HG02642 (cell line): Measurements from ENCODE around the gene BAMBI.

ENCODE experiments used
- ATAC-seq: cut with Tn5 transposase; IDR thresholded peaks from one replicate; pipeline ENCODE4 v1.9.1; 2021; ENCODE audit warnings: mild to moderate bottlenecking; ENCODE audit not compliant: unreplicated experiment, poor library complexity

The BAMBI gene

DNA sequence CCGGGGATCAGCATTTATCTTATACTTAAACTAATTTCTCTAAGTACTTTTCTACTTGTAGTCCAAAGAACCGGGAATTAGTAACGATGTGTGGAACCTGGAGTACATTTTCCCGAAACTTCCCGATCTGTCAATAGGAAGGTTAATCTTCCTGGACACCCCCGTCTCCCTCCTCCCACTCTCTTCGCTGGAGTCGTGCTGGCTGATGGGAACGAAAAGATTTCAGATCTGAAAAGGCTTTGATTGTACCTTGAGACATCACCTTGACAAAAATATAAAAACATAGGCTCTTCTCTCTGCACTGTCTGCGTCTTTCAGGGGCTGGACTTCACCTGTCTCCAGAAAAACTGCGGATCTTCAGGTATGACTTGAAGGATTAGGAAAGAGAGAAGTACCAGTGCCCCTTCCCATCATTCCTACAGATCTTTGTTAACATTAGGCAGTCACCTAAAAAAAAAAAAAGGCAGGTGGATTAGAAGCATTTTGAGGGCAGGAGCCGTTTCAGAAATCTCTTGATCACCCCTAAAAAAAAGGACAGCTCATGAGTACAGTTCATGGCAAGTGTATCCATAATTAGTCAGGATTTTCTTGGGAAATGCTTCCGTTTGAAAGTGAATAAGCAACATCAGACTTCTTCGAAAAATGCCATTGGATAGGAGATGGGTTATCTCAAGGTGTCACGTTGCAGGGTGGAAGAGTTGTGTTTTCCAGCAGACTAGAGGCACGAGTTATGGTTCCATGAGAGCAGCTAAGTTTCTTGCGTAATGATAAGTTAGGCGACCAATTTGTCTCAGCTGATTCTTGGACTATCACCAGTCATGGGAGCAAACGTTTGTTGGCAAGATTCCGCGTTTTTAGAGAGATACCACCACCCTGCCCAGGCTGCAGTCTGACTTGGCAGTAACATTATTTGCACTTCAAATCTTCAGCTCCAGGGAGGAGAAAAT is 7.8 kb upstream of the BAMBI start:
- no peak for ATAC-seq

DNA sequence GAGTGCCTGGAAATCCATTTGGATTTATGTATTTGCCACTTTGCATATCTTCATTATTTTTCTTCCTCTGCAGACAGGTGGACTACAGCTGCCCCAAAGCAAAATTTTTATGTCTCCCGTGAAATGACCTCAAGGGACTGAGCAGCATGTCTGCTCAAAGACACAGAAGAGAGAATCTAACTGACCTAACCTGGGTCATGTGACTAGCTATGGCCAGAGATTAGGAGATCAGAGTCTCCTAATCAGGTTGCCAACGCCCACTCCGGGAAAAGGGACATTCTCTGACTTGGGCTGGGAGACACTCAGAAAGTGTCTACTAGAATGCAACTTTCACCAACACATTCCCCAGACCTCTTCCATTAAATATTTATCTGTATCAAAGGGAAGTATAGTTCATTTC is 2.5 kb upstream of the BAMBI start:
- ATAC-seq = no peak

DNA sequence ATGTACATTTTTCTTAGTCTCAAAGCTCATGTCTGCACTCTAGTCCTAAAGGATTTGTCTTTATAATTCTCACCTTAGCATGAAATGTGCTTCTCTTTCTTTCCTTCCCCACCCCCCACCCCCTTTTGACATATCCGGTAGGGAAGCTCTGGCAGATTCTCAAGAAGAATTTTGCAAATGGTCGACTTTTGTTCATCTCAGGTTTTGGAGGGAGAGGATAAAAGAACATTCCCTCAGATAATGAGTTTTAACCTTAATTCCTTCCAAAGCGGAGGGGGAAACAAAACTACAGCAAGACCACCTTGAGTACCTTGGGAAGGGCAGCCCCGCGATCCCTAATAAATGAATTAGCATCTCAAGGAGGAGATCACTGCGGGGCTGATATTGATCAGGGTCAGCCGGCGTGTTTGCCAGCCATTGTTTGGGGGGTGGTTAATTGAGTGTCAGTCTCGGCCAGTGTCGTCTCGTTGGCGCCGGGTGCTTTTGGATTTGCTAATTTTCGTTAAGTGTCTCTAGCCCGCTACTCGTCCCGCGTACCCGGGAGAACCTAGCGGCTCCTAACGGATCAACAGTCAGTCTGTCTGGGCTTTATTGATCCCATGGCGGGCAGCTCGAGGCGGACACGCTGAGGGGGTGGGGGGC is 874 bp upstream of the BAMBI start:
- peak; percentile 0 for ATAC-seq

DNA sequence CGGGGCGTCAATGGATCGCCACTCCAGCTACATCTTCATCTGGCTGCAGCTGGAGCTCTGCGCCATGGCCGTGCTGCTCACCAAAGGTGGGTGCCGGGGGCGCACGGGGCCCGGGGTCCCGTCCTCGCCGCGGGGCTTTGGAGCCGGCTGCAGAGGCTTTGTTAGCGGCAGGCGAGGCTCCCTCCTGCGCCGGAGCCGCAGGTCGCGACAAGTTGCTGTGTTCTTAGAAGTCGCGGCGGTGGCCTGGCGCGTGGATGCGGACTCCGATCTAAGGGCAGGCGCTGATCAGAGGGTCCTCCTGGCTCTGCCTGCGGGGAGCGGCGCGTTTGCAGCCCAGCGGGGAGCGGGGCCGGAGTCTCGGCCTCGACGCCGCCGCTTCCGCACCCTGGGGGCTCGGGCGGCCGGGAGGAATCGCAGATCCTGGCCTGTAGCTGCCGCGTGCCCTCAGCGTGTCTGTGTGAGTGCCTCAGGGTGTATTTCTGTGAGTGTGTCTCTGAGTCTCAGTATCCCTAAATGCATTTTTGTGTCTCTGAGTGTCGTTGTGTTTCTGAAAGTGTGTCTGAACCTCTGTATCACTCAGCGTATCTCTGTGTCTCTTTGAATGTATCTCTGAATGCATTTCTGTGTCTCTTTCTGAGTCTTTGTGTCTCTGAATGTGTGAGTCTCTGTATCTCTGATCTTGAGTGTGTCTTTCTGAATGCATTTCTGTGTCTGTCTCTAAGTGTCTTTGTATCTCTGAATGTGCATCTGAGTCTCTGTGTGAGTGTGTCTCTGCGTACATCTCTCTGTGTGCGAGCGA is 766 bp downstream of the BAMBI start:
- peak; percentile 6 for ATAC-seq

DNA sequence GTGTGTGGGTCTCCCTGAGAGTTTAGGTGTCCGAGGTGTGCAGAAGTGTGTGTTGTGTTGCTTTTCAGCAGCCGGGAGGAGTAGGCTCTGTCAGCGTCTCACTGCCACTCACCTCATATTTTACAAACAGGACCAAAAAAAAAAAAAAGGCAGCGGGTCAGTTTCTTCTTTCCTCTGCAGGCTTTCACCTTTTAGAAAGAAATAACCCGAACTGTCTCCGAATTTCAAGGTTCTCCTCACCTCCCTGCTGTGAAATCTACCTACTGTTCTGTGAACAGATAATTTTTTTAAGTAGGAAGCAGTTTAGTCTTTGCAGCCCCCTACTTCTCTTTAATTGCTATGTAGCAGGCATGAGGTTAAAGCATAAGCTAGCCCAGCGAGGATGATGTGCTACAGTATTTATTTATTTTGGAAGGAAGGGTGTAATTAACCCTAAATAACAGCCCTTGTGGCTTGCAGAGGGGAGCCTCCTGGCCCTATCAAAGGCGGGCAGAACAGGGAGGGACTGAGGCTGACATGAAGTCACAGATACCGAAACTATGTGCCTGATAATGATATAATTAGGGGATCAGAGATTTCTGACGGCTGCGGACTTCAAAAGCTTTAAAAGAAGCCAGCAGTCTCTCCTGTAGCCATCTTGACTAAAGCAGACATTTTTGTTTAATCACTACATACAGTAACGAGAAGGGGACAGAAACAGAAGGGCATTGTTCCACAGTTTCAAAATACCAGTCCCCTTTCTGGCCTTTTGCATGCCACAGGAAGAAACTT is 1.6 kb downstream of the BAMBI start:
- ATAC-seq = no peak

DNA sequence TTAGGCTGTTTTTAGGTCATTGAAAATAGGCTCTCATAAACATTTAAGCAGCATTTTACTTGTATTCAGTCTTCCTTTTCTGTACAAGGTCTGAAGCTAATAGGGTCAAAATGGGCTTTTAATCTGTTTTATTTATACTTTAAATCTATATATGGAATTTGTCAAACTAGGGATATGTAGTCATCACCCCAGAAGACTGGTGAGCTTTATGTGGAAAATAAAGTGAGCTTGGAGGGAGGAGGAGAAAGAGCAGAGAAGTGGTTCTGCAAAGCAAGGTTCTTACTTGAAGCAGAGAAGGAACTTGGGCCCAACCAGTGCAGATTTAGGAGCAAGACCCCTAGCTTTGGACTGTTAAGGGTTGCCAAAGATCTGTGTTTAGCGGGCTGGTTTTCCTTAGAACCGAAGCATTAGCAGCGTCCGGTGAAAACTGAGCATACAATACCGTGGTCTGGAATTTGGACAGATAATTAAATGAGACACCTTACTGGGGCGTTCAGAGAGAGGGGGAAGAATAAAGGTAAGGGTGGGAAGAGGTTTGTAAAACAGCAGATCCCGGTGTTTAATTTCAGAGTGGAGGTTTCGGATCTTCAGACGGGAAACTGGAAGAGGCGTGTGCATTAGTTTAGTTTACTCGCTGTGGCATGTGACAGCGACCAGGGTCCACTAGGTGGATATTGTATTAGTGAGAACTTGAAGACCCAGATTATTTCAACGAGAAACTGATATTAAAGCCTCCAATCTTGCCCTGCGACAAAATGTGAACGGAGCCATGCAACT is 2.4 kb downstream of the BAMBI start:
- ATAC-seq = no peak

DNA sequence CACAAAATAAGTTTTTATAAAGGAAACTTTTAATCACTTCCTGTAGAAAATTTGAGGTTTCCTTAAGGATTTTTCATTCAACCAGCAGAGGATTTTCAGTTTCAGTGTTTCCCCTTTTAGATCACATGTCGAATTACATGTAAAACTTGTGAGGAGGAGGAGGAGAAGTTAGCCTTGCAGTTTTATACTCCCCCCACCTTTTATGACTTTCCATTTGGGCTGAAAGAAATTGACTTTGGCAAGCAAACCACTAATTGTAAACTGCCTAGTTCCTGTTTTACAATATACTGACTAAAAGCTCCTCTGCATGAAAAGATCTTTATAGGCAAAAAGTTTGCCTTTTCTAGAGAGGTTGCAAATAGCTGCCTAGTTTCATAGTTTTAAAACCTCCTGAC is 3.0 kb downstream of the BAMBI start:
- ATAC-seq = no peak

DNA sequence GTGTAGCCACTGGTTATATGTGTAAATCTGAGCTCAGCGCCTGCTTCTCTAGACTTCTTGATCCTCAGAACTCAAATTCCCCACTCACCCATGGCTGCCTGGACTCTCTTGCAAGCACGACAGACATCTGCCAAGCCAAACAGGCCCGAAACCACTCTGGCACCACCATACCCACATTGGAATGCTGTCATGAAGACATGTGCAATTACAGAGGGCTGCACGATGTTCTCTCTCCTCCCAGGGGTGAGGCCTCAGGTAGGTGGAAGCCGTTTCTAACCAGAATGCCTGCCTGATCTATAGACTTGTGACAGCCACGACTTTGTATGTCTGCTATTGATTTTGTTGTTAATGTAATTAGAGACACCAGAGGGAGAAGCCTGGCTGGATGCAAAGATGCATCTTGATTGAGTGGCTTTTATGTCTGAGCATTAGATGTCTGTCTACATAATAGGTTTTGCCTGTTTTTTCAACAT is 4.0 kb downstream of the BAMBI start:
- no peak for ATAC-seq

DNA sequence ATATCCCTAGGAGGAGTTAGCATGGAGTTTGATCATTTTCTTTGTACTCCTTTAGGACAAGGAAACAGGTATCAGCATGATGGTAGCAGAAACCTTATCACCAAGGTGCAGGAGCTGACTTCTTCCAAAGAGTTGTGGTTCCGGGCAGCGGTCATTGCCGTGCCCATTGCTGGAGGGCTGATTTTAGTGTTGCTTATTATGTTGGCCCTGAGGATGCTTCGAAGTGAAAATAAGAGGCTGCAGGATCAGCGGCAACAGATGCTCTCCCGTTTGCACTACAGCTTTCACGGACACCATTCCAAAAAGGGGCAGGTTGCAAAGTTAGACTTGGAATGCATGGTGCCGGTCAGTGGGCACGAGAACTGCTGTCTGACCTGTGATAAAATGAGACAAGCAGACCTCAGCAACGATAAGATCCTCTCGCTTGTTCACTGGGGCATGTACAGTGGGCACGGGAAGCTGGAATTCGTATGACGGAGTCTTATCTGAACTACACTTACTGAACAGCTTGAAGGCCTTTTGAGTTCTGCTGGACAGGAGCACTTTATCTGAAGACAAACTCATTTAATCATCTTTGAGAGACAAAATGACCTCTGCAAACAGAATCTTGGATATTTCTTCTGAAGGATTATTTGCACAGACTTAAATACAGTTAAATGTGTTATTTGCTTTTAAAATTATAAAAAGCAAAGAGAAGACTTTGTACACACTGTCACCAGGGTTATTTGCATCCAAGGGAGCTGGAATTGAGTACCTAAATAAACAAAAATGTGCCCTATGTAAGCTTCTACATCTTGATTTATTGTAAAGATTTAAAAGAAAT is 4.8 kb downstream of the BAMBI start:
- ATAC-seq = no peak

DNA sequence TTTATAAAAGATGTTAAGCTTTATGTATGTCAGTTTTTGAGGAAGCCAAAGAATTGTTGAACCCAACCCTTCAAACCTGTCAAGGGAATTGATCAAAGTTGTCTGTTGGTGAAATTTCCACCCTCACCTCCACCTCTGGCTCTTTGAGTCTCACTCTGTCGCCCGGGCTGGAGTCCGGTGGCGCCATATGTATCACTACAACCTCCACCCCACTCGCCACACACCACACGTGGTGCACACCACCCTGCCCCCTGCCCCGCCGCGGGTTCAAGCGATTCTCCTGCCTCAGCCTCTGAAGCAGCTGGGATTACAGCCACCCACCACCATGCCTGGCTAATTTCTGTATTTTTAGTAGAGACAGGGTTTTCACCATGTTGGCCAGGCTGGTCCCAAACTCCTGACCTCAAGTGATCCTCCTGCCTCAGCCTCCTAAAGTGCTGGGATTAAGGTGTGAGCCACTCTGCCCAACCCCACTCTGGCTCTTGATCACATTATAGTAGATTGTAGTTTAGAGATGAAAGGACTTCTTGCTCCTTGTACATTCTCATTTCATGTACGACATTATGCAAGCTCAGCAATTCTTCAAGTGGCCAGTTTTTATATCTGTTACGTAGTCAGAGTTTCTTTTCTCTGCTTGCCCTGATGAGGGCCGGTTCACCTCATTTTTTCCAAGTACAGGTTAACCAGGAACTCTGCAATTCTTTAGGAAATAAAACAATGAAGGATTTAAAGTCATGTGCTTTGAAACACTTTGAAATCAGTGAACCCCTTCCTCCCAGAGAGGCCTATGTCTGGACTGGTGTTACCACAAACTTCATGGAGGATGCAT is 7.0 kb downstream of the BAMBI start:
- ATAC-seq = no peak

DNA sequence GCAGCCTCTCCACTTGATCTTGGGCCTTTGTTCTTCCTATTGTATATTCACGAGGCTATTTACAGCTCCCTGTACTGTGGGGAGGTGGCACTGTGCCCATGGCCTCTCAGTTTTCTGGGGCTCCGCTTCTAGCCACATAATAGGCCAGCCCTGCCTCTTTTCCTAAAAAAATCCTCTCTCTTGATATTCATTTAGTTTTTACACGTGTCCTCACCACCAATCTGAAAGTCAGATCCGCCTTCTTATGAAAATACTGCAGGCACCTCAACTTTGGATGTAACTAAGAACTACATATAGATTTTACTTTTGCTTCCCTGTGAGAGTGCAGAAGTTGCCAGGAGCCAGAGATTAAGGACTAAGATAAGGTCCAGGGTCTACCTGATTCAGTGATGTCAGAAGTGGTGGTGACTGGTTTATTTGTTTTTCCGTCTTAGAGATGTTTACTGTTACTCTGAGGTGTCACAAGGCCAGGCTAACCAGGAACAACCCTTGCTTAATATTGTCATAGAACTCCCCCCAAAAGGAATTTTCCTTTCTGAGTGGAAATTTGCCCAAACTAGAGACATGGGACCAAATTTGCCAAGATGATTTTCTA is 7.8 kb downstream of the BAMBI start:
- ATAC-seq = no peak

DNA sequence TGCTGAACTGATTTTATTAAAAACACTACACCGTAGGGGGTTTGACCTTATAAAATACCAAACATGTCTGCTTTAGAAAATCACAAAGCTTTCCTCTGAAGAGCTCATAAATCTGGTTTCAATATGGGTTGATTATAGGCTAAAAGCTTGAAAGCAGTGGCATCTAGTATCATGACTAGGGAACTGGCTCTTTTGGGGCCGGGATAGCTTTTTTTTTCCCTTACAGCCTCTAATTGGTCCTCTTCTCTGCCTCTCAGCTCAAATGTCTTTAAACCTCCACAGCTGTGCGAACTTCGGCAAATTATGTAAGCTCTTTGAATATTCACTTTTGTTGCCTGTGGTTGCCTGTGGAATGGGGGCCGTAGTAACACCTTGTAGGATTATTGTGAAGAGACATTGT is 8.4 kb downstream of the BAMBI start:
- no peak for ATAC-seq

DNA sequence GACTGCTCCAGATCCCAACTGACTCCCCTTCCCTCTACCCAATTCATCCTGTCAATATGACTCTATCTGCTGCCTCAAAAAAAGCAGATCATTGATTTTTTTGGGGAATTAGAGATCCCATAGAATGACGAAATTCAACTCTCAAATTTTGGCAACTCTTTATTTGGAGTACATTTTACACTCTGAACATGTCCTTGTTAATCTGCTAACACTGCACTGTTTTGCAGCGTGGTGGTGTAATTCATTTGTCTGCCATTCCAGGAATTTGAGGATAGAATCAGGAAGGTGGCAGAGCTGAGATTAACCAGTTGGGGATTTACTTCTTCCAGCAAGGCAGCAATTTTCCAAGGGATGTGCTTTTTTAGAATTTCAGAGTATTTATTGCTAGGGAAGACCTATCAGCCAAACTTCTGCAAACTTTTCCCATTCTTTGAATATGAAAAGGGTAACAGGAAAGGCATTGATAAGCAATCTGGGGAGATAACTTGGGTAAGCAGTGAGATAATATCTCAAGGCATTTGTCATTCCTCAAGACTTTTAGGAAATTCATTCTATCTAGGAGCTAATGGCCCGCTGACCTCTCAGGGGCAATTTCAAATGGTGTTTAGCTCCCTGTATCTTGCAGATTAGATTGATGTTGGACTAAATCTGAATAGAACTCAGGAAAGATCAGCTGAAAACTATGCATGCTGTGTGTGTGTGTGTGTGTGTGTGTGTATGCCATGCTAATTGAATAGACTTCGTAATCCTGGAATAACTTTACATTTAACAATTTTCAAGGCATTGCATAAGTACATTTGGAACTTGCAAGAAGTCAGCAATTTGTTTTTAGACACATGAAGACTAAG is 9.7 kb downstream of the BAMBI start:
- ATAC-seq = no peak

DNA sequence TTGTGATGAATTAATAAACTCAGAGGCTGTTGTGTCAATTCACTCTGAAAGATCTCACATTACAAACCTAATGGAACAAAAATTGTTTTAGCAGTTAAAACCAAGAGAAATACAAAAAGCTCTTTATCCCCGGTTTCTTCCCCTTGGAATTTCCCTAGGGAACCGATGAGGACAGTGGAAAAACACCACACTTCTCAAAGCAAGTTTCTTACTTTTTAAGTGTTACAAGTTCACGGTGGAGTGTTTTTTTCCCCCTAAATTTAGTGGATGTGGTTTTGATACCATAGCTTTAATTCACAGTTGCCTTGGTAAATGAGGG is 10.3 kb downstream of the BAMBI start:
- ATAC-seq = no peak

DNA sequence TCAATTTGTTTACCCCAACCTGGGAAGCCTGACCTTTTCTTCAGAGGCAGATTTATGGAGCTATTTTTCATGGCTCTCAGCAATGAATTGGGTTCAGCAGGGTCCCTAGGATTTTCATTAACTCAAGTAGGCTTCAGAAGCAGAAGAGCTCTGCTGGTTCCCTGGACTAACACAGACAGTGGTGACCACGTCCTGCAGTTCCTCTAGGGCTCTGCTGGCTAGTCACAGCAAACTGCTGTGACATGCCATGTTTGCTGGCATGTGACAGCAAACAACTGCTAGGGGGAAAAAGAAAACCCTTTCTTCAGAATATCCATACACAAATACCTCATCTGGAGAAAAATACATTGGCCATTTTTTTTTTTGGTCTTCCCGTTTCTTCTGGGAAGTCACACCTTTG is 13.2 kb downstream of the BAMBI start:
- ATAC-seq = no peak

DNA sequence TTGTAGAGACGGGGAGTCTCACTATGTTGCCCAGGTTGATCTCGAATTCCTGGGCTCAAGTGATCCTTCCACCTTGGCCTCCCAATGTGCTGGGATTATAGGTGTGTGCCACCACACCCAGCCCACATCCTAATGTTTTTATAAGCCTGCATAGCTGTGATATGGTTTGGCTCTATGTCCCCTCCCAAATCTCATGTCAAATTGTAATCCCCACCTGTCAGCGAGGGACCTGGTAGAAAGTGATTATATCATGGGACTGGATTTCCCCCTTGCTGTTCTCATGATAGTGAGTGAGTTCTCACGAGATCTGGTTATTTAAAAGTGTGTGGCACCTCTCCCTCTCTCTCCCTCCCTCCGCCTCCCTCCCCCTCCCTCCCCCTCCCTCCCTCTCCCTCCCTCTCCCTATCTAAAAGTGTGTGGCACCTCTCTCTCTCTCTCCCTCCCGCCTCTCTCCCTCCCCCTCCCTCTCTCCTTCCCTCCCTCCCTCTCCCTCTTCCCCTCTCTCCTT is 13.9 kb downstream of the BAMBI start:
- ATAC-seq = no peak
